Measurements from ENCODE around the gene FLYWCH2. TPM values are rescaled to one million over a fixed set of nuclear protein-coding genes. Genes with fewer than 3 reads are reported as not detected.

The FLYWCH2 gene
- total and polyA plus RNA-seq, 2 donors (not counting 3 experiments of a cell fraction or from before 2014, with no cell fraction given): 18.3 to 34.6 TPM

DNA sequence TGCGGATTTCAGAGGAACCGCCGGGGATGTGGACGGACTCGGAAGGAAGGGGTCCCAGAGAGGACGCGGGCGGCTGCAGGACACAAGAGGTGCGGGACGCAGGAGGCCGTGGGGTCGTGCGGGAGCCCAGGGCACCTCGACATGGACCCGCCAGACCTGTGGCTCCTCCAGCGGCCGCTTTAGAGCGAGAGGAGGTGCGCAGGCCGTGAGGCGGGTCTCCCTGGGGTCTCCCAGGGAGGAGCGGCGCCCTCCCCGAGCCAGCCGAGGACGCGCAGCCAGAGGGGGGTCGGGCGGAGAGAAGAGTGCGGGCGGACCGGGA, 21.9 kb downstream of the FLYWCH2 start:
- POLR2A ChIA-PET: interaction anchor here (1.0 to 1.1 kb wide), 3 partner anchors 11 to 36 kb away, joined by 3 to 6 read pairs (median 4); partner anchors contain the start of gene FLYWCH2
- no peaks in the 10 kb centered on the region for H3K9me3 ChIP-seq (replicated peaks; ENCODE audit: control insufficient read depth, insufficient read depth, low read length)

More for the DNA sequence above, 21.9 kb downstream of the FLYWCH2 start:
- Histone ChIP-seq H3K4me2 (ENCODE audit: insufficient read depth, low read length) (peak overlapping the region; percentile 85), H3K27ac (ENCODE audit: insufficient read depth, low read depth, low read length) (peak overlapping the region; percentile 30), H3K4me3 (replicated peaks in 1 of 3; ENCODE audit: insufficient read depth in 1 of 3, low read depth in 1 of 3, low read length in 3 of 3) (peak overlapping the region; percentile 58 to 78 (median 73)), H3K79me2 (ENCODE audit: control insufficient read depth, insufficient read depth, low read length) (no peaks in the 10 kb centered on the region), H3K4me1 (ENCODE audit: control insufficient read depth, extremely low read depth, insufficient read depth, low read length) (peaks cover 9% of the 10 kb centered on the region), H4K20me1 (replicated peaks; ENCODE audit: control insufficient read depth, extremely low read depth, insufficient read depth, low read length) (no peaks in the 10 kb centered on the region), H3K9me1 (replicated peaks; ENCODE audit: control insufficient read depth, extremely low read depth, insufficient read depth, low read length) (no peaks in the 10 kb centered on the region), H3K36me3 (ENCODE audit: control insufficient read depth in 2 of 2, extremely low read depth in 1 of 2, insufficient read depth in 2 of 2, low read length in 2 of 2) (no peaks in the 10 kb centered on the region), H2AFZ (ENCODE audit: low read depth, low read length) (peak overlapping the region; percentile 68), H3K27me3 (ENCODE audit: control insufficient read depth in 2 of 2, insufficient read depth in 2 of 2, low read length in 2 of 2) (no peaks in the 10 kb centered on the region), H3K9ac (replicated peaks; ENCODE audit: extremely low read depth, insufficient read depth, low read length) (peak overlapping the region; percentile 65)
- intact Hi-C loops (cut with micrococcal nuclease) (loop anchor here (1.0 to 2.0 kb wide), 5 partner anchors 14 to 223 kb away; partner anchors contain the start of genes FLYWCH2, KCTD5 and TNFRSF12A), dilution Hi-C loops (cut with MboI; ENCODE audit: extremely low pct_ligation_motif_present, low sequenced_read_pairs) (no loop called here)
- BruUV-seq (replicated peaks): TSS peak; percentile 92
- TF ChIP-seq CTCF (IDR thresholded peaks at IDR 0.05; ENCODE audit: extremely low read depth in 1 of 2, insufficient read depth in 1 of 2, low read depth in 1 of 2, low read length in 2 of 2): no peak
- CTCF ChIA-PET: interaction anchor here (1.5 to 3.1 kb wide), 4 partner anchors 22 to 66 kb away, joined by 8 to 20 read pairs (median 14); partner anchors contain the start of gene FLYWCH2
- DNase-seq (ENCODE audit: low read depth, low spot score) (no peak), FAIRE-seq (peak; percentile 24)

Data from endothelial cell of umbilical vein (primary cell).